ENCODE results near the gene RNF38.

DNA sequence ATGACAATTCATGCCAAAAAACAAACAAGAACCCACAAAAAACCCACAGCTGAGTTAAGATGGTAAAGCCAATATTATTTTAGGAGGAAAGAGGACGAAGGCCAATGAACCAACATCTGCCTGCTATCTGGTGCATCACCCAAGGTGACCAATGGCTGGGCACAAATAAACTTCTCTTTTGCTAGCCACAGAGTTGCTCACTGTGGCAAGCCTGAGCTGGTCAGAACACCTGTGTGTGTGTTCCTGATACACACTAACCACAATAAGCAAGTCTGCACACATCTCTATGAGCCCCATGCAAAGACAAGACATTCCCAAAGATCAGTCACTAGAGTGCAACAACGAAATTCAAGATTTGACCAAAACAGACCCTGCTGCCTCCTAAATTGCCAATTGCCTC is 63.1 kb downstream of the RNF38 start:
- TF ChIP-seq POLR2A (IDR thresholded peaks at IDR 0.05) (no peak), POLR2AphosphoS5 (IDR thresholded peaks at IDR 0.05; ENCODE audit: insufficient read depth in 1 of 2, low read depth in 1 of 2) (no peak)
- TF ChIP-seq, protein P1, sequence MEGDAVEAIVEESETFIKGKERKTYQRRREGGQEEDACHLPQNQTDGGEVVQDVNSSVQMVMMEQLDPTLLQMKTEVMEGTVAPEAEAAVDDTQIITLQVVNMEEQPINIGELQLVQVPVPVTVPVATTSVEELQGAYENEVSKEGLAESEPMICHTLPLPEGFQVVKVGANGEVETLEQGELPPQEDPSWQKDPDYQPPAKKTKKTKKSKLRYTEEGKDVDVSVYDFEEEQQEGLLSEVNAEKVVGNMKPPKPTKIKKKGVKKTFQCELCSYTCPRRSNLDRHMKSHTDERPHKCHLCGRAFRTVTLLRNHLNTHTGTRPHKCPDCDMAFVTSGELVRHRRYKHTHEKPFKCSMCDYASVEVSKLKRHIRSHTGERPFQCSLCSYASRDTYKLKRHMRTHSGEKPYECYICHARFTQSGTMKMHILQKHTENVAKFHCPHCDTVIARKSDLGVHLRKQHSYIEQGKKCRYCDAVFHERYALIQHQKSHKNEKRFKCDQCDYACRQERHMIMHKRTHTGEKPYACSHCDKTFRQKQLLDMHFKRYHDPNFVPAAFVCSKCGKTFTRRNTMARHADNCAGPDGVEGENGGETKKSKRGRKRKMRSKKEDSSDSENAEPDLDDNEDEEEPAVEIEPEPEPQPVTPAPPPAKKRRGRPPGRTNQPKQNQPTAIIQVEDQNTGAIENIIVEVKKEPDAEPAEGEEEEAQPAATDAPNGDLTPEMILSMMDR (IDR thresholded peaks at IDR 0.05): no peak

Data from vagina (tissue), 2 donors.